HepG2 (cell line): Measurements from ENCODE around the gene FIBP. TPM values are rescaled to one million over a fixed set of nuclear protein-coding genes. Genes with fewer than 3 reads are reported as not detected.

Experiments used
- BORCS8-MEF2B ChIP-seq: sonication (generic); formaldehyde crosslinking; IDR thresholded peaks from 2 replicates; pipeline ENCODE4 v1.8.0; 2022; ENCODE audit warnings: mild to moderate bottlenecking, missing genetic modification reagents
- BRD4 ChIP-seq: sonication (generic); formaldehyde crosslinking; IDR thresholded peaks from 2 replicates; pipeline ENCODE4 v1.4.0; 2020; ENCODE audit warnings: missing genetic modification reagents
- CREM ChIP-seq, 2 experiments: sonication (generic) in 1 of 2; formaldehyde crosslinking in 1 of 2; IDR thresholded peaks; 2 replicates each; pipeline versions ENCODE4 v1.4.0 to v1.6.1; 2016 to 2020; ENCODE audit warnings: antibody characterized with exemption in 1 of 2, mild to moderate bottlenecking in 1 of 2, missing genetic modification reagents in 1 of 2
- DPF2 ChIP-seq: sonication (generic); formaldehyde crosslinking; IDR thresholded peaks from 2 replicates; pipeline ENCODE4 v1.4.0; 2020; ENCODE audit warnings: mild to moderate bottlenecking, low read depth, missing genetic modification reagents, borderline replicate concordance
- MYC ChIP-seq: sonication (generic); formaldehyde crosslinking; IDR thresholded peaks from 2 replicates; pipeline ENCODE4 v1.9.0; 2021; ENCODE audit warnings: missing genetic modification reagents, borderline replicate concordance
- SNAI1 ChIP-seq: sonication (generic); formaldehyde crosslinking; IDR thresholded peaks from 2 replicates; pipeline ENCODE4 v1.5.0; 2020; ENCODE audit warnings: mild to moderate bottlenecking, missing genetic modification reagents, borderline replicate concordance
- ZBTB21 ChIP-seq: sonication (generic); formaldehyde crosslinking; IDR thresholded peaks from 2 replicates; pipeline ENCODE4 v1.4.0; 2020; ENCODE audit warnings: missing genetic modification reagents
- ZBTB39 ChIP-seq: sonication (generic); formaldehyde crosslinking; IDR thresholded peaks from 2 replicates; pipeline ENCODE4 v1.5.0; 2020; ENCODE audit warnings: missing genetic modification reagents
- ZNF234 ChIP-seq: sonication (generic); formaldehyde crosslinking; conservative IDR thresholded peaks from 2 replicates; pipeline ENCODE4 v1.5.1; 2020; ENCODE audit warnings: mild to moderate bottlenecking, missing genetic modification reagents
- ZNF383 ChIP-seq: sonication (generic); formaldehyde crosslinking; IDR thresholded peaks from 2 replicates; pipeline ENCODE4 v1.4.0; 2020; ENCODE audit warnings: missing genetic modification reagents, mild to moderate bottlenecking, borderline replicate concordance
- ZNF468 ChIP-seq: sonication (generic); formaldehyde crosslinking; IDR thresholded peaks from 2 replicates; pipeline ENCODE4 v1.8.0; 2022; ENCODE audit warnings: mild to moderate bottlenecking, moderate library complexity, missing genetic modification reagents
- ZNF891 ChIP-seq: sonication (generic); formaldehyde crosslinking; IDR thresholded peaks from 2 replicates; pipeline ENCODE4 v1.5.0; 2020; ENCODE audit warnings: mild to moderate bottlenecking, missing genetic modification reagents
- polyA plus RNA-seq, 8 experiments: library from polyadenylated mRNA; depleted of rRNA in 3 of 8; stranded (reverse) in 7 of 8; unstranded in 1 of 8; fragments of >200 nt; fragmentation: Illumina TruSeq in 4 of 8; extraction: Trizol in 4 of 8; gene quantifications; 2 replicates each; pipeline versions ENCODE4 v1.2.1 to v1.2.3, GENCODE V29; 2011 to 2016; ENCODE audit warnings: low read depth in 4 of 8, missing spikeins in 1 of 8, mixed read lengths in 1 of 8; ENCODE audit not compliant: insufficient read depth in 1 of 8
- total RNA-seq, 5 experiments: library from RNA; depleted of rRNA; stranded (reverse); fragments of >200 nt; fragmentation: Illumina TruSeq; extraction: Trizol; gene quantifications; 2 replicates each; pipeline ENCODE4 v1.2.3, GENCODE V29; 2016; ENCODE audit warnings: low read depth in 1 of 5

Gene FIBP
- total and polyA plus RNA-seq, 2 of the 13 experiments (the other 11 are each of a cell fraction or from before 2014, with no cell fraction given) = 42.9 to 62.1 TPM

GRCh38 chr11:65857500-65857852, 30.8 kb downstream of the FIBP start (continued):
- TF ChIP-seq ZNF468 (CRISPR knock-in tag) = no peak
- TF ChIP-seq CREM (IDR thresholded peaks at IDR 0.05) = no peak
- TF ChIP-seq CREM (CRISPR knock-in tag; IDR thresholded peaks at IDR 0.05) = no peak
- TF ChIP-seq BRD4 (CRISPR knock-in tag) = 0 out of 2 replicates have a peak, but pooled peaks have one; percentile 55
- TF ChIP-seq ZBTB39 (CRISPR knock-in tag) = no peak
- no peak for TF ChIP-seq ZBTB21 (CRISPR knock-in tag)
- TF ChIP-seq DPF2 (CRISPR knock-in tag) = no peak
- TF ChIP-seq MYC (CRISPR knock-in tag) = peak; percentile 27; the same call in 1 of the 2 replicates
- TF ChIP-seq SNAI1 = 0 out of 2 replicates have a peak, but pooled peaks have one; percentile 40
- TF ChIP-seq ZNF234 (CRISPR knock-in tag) = no peak
- no peak for TF ChIP-seq ZNF383 (CRISPR knock-in tag)
- TF ChIP-seq BORCS8-MEF2B (CRISPR knock-in tag) = no peak
- no peak for TF ChIP-seq ZNF891 (CRISPR knock-in tag)
